GM18520 (cell line): ENCODE results near the gene MPEG1.

ENCODE experiments used
- ATAC-seq: cut with Tn5 transposase; IDR thresholded peaks from one replicate; pipeline ENCODE4 v1.9.1; 2021; ENCODE audit not compliant: unreplicated experiment

MPEG1 gene

GRCh38 chr11:59212744-59213631 lies at the start of gene MPEG1:
Gene MPEG1, minus strand, starts transcription at chr11:59212927. Its CDS starts 62 bp downstream, at chr11:59212865.
- ATAC-seq: no peak

- ATAC-seq: no peak
Observed at GRCh38 chr11:59262177-59262818, 49.6 kb upstream of the MPEG1 start.

- ATAC-seq: no peak
Observed at GRCh38 chr11:59261150-59261549, 48.4 kb upstream of the MPEG1 start.

GRCh38 chr11:59259867-59260475 lies 47.2 kb upstream of the MPEG1 start:
- peak; percentile 47 for ATAC-seq

GRCh38 chr11:59259047-59259446 lies 46.3 kb upstream of the MPEG1 start:
- ATAC-seq: no peak

- ATAC-seq: no peak
Observed at GRCh38 chr11:59255281-59255680, 42.6 kb upstream of the MPEG1 start.

GRCh38 chr11:59254286-59254685 lies 41.6 kb upstream of the MPEG1 start:
- ATAC-seq: no peak

GRCh38 chr11:59253001-59253400 lies 40.3 kb upstream of the MPEG1 start:
- ATAC-seq: no peak

- ATAC-seq: no peak
Observed at GRCh38 chr11:59249535-59249934, 36.8 kb upstream of the MPEG1 start.

- no peak for ATAC-seq
Observed at GRCh38 chr11:59247531-59248227, 35.0 kb upstream of the MPEG1 start.

- no peak for ATAC-seq
Observed at GRCh38 chr11:59243633-59244032, 30.9 kb upstream of the MPEG1 start.

GRCh38 chr11:59240322-59240721 lies 27.6 kb upstream of the MPEG1 start:
- no peak for ATAC-seq

- no peak for ATAC-seq
Observed at GRCh38 chr11:59226396-59226795, 13.7 kb upstream of the MPEG1 start.

- no peak for ATAC-seq
Observed at GRCh38 chr11:59225017-59225416, 12.3 kb upstream of the MPEG1 start.

- ATAC-seq: no peak
Observed at GRCh38 chr11:59224351-59224928, 11.7 kb upstream of the MPEG1 start.

- ATAC-seq: no peak
Observed at GRCh38 chr11:59223611-59224010, 10.9 kb upstream of the MPEG1 start.

- no peak for ATAC-seq
Observed at GRCh38 chr11:59223177-59223576, 10.4 kb upstream of the MPEG1 start.

- no peak for ATAC-seq
Observed at GRCh38 chr11:59222464-59223060, 9.8 kb upstream of the MPEG1 start.

GRCh38 chr11:59221441-59221840 lies 8.7 kb upstream of the MPEG1 start:
- ATAC-seq: no peak

GRCh38 chr11:59219836-59220235 lies 7.1 kb upstream of the MPEG1 start:
- no peak for ATAC-seq

GRCh38 chr11:59218893-59219292 lies 6.2 kb upstream of the MPEG1 start:
- ATAC-seq: no peak
